T-helper 9 cell (primary cell): Measurements from ENCODE around the gene EML2.
"Not testable (repeated sequence)": the region's sequence is repeated elsewhere in the genome, so short reads cannot be mapped to it uniquely, and the experiment has no call there.

Experiments
- DNase-seq: peaks from one replicate; pipeline ENCODE4 v3.0.0-alpha.2; 2020

The EML2 gene

GRCh38 chr19:45650722-45651121 is 11.5 kb upstream of the EML2 start:
- DNase-seq: no peak

DNA sequence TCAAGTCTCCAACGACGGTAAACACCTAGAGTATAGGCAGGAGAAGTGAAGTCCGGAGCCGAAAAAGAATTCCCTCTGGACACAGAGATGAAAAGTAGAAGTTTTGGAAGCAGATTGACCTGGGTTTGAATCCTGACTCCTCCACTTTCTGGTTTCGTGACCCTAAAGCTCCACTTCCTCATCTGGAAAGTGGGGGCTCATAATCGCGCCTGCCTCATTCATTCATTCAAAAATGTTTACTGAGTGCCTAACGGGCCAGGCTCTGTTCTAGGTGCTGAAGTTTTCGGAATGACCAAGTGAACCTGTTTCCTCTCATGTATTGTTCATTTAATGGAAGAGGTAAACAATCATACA is 7.1 kb upstream of the EML2 start:
- DNase-seq: no peak

- DNase-seq: peak; percentile 50
Observed at GRCh38 chr19:45645631-45646344, 6.6 kb upstream of the EML2 start.

GRCh38 chr19:45645068-45645630 is 6.0 kb upstream of the EML2 start:
- no peak for DNase-seq

DNA sequence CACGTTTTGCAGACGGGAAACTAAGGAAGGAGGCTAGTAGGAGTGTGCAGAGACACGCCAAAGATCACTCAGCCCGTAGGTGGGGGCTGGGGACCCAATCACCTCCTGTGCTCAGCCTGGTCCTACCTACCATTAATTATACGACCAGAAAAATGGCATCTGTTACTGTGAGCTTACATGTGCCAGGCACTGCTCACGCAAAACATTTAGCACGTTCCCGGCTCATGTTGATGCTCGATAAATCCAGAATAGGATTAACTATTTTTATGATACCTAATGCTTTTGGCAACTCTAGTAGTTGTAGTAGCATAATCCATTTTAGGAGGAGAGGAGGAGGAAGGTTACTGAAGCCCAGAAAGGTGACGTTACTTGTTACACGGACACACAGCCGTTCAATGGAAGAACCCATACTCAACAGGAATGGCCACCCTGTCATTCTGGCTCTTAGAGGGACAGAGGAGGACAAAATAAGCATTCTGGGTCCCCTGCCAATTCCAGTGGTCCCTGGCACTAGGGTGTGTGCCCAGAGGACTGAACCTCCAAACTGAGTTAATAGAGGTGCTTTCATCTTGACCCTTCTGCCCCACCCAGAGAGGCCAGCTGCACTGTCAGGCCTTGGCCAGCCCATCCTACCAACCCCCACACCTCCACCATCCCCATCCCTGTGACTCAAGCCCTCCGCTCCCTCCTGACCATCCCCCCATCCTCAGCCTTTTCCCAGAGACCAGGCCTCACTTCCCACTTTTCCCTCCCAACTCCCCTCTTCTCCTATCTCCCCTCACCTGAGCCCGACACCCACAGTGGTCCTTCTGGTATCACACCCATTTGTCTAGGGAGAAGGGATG is 5.0 kb upstream of the EML2 start:
- no peak for DNase-seq

GRCh38 chr19:45643024-45643926 is 4.1 kb upstream of the EML2 start:
- DNase-seq: peak; percentile 81

DNA sequence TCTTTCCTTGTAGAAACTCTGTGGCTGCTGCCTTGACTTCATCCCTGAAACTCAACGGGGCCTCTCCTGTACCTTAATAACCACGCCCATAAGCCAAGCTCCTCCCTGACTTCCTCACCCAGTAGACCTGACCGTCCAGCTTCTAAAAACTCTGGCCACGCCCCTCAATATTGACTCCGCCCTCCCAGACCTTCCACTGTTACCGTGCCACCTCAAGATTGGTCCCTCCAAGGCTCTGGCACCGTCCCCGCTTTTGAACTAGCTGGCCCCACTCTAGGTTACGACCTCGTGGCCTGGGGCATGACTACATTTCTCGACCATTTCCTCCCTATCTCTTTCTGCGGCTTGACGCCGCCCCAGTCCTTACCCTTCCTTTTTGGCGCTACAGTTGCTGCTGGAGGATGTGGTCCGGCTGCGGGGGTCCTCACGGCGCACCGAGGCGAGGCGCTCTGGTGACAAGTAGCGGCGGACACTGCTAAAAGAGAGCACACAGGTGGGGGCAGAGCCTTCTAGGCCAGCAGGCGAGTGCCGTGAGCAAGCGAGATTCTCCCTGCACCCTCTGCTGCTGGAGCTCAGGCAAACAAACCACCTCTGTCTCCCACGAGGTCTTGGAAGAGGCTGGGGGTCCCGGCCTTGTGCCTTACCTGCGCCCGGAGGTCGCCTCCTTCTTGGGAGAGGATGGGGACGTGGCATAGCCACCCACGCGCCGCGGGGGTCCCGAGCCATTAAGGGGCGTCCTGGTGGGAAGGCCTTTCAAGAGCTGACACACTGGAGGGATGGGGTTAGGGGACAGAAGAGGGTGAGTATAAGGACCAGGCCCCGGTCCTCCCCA is 2.3 kb upstream of the EML2 start:
- DNase-seq: peak; percentile 40

- DNase-seq: no peak
Observed at GRCh38 chr19:45640849-45641273, 1.7 kb upstream of the EML2 start.

DNA sequence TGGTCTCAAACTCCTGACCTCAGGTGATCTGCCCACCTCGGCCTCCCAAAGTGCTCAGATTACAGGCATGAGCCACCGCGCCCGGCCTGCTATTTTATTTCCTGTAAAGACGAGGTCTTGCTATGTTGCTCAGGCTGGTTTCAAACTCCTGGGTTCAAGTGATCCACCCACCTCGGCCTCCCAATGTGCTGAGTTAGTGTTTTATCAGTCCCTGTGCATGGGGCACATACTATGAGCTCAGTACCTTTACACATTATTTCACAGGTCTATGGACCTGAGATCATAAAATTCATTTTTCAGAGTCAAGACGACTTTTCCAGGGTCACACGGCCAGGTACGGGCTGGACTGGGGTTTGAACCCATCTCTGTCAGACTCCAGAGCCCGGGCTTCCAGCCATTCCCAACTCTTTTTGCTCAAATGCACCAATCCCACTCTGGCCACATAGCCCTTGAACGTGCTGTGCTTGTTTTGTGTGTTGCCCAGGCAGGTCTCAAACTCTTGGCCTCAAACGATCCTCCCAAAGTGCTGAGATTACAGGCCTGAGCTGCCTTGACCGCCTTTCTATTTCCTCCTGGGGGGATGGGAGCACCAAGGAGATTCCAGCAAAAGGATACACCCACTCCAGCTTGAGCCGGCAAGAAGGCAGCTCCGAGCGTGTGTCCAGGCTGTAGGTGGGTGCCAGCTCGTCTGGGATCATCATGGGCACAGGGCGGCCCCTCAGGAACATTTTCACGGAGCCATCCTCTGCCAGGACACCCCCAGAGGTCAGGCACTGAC is 1.1 kb downstream of the EML2 start:
- DNase-seq: no peak

- DNase-seq: no peak
Observed at GRCh38 chr19:45636902-45637301, 2.3 kb downstream of the EML2 start.

- no peak for DNase-seq
Observed at GRCh38 chr19:45636275-45636674, 2.9 kb downstream of the EML2 start.

- DNase-seq: peak; percentile 25
Observed at GRCh38 chr19:45632468-45633196, 6.6 kb downstream of the EML2 start.

- DNase-seq: no peak
Observed at GRCh38 chr19:45630463-45630862, 8.7 kb downstream of the EML2 start.

GRCh38 chr19:45629704-45630103 is 9.5 kb downstream of the EML2 start:
- DNase-seq: no peak

GRCh38 chr19:45628219-45628618 is 11.0 kb downstream of the EML2 start:
- DNase-seq: not testable (repeated sequence)

GRCh38 chr19:45623984-45624383 is 15.2 kb downstream of the EML2 start:
- DNase-seq: no peak

DNA sequence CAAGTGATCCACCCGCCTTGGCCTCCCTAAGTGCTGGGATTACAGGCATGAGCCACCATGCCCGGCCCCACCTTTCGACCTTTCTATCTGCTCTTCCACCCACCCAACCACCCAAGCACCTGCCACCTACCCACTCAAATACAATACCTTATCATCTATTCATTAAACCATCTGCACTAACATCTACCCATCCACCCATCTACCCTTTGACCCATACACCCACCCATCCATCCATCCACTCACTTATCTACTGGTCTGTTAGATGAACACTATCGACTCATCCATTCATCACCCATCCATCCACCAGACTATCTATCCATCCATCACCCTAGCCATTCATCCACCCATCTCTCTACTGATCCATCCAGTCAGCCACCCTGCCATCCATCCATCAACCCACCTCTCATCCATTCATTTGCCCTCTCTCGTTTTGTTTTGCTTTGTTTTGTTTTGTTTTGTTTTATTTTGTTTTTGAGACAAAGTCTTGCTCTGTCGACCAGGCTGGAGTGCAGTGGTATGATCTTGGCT is 17.2 kb downstream of the EML2 start:
- no peak for DNase-seq

DNA sequence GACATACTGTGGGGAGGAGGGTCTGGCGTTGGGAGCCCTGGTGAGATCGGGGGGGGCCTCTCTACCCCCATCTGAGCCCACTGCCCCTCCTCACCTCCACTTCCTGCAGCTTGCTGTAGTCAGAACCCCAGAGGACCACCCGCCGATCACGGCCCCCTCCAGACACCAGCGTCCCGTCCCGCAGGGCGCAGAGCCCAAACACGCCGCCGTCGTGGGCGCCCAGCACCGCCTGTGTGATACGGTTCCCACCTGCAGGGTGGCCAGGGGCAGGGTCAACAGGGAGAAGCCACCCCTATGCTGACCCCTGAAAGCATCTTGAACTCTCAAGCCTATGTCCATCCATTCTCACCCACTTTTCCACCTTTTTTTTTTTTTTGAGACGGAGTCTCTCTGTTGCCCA is 17.8 kb downstream of the EML2 start:
- DNase-seq: no peak

- DNase-seq: no peak
Observed at GRCh38 chr19:45616704-45617017, 22.5 kb downstream of the EML2 start.
